Fibroblast of lung (primary cell): Measurements from ENCODE around the gene PSMB8.

Experiments used
- CTCF ChIP-seq, 2 donors: IDR thresholded peaks in 1 of 2; conservative IDR thresholded peaks in 1 of 2; 1 replicate in 1 of 2; 2 replicates in 1 of 2; pipeline ENCODE4 v1.5.1; 2011 to 2012; ENCODE audit warnings: low read length in 2 of 2, control low read depth in 1 of 2, inconsistent platforms in 1 of 2, low read depth in 1 of 2, mild to moderate bottlenecking in 1 of 2
- EZH2 ChIP-seq: IDR thresholded peaks from 2 replicates; pipeline ENCODE4 v1.5.1; 2012; ENCODE audit warnings: low read length, control low read depth, mild to moderate bottlenecking; ENCODE audit errors: missing control alignments

- TF ChIP-seq CTCF (conservative IDR thresholded peaks at IDR 0.05 in 1 of 2, IDR thresholded peaks at IDR 0.05 in 1 of 2; ENCODE audit: low read depth in 1 of 2, low read length in 2 of 2): no peak
- TF ChIP-seq EZH2: no peak
These were observed 27.9 kb downstream of the PSMB8 start for GRCh38 chr6:32815996-32816395.
